ENCODE results near the gene RRAS2. TPM values are rescaled to one million over a fixed set of nuclear protein-coding genes. Genes with fewer than 3 reads are reported as not detected.
A peak's percentile ranks its signal among the peaks of the same experiment; 100 is the strongest.

Gene RRAS2
- total RNA-seq, 2 experiments from 2014 or later, result 97.3 to 98.1 TPM

DNA sequence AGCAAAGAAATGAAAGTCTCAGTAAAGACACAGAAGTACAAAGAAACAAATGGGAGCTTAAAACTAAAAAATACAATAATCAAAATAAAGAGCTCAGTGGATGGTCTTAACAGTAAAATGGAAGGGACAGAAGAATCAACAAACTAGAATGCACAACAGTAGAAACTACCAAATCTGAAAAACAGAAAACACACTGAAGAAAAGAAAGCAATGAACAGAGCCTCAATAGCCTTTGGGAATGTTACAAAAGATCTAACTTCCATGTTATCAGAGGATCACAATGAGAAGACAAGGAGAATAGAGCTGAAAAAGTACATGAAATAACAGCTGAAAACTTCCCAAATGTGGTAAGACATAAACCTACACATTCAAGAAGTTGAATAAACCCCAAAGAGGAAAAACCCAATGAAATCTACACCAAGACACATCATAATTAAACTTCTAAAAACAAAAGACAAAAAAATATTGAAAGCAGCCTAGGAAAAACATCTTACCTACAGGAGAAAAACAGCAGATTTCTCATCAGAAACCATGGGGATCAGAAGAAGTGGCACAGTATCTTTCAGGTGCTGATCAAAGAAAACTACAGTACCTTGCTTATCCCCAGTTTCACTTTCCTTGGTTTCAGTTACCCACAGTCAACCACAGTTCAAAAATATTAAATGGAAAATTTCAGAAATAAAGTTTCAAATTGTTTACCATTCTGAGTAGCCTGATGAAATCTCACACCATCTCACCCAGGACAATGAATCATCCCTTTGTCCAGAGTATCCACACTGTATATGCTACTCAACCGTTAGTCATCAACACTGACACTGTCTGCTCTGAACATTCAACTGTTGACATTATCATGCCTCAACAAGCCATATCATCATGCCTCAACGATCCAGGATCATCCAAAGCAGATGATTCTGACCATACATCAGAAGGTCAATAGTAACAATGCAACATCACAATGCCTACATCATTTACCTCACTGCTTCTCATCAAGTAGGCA is 22.2 kb downstream of the RRAS2 start:
- peaks cover 55% of the 10 kb centered on the region for H3K4me1 Mint-ChIP-seq (ENCODE audit: low read depth)
- peak overlapping the region; percentile 36 for H3K27ac Mint-ChIP-seq
- peaks cover 46% of the 10 kb centered on the region for H3K9me3 Mint-ChIP-seq (ENCODE audit: insufficient read depth)
- ChIA-PET CTCF (interaction anchor here (1.2 to 1.9 kb wide), 3 partner anchors 9 to 118 kb away, joined by 3 to 6 read pairs (median 5); no protein-coding TSS in a partner anchor), POLR2A (interaction anchor here (0.6 kb wide), 1 partner anchor 9 kb away, joined by 3 read pairs; no protein-coding TSS in a partner anchor)
- peak; percentile 87 for ATAC-seq
- H3K36me3 Mint-ChIP-seq (ENCODE audit: low read depth), result peaks cover 67% of the 10 kb centered on the region
- no peaks in the 10 kb centered on the region for H3K27me3 Mint-ChIP-seq (ENCODE audit: low read depth)
- no peak overlapping the region for H3K4me3 Mint-ChIP-seq
- DNase-seq, result no peak

DNA sequence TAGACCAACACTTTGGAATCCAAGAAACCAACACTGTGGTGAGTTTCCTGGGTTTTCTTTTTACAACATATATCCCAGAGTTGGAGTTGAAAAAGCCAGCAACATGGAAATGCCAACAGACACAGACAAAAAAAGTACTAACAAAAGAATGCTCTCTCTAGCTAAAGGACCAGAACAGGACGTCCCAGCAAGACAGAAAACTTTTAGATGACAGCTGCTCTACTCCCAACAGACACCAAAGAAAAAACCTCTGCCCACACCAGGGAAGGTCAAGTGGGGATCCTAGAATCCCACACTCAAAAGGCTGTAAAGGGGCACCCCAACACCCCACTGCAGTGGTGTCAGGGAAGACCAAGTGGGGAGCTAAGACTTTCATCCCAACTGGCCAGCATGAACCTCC is 23.3 kb downstream of the RRAS2 start:
- Mint-ChIP-seq H3K4me1 (ENCODE audit: low read depth) (peaks cover 56% of the 10 kb centered on the region), H3K9me3 (ENCODE audit: insufficient read depth) (peaks cover 41% of the 10 kb centered on the region), H3K27ac (peak overlapping the region; percentile 13), H3K27me3 (ENCODE audit: low read depth) (no peaks in the 10 kb centered on the region), H3K4me3 (no peak overlapping the region), H3K36me3 (ENCODE audit: low read depth) (peaks cover 67% of the 10 kb centered on the region)
- POLR2A ChIA-PET, result interaction anchor here (0.5 kb wide), 1 partner anchor 28 kb away, joined by 5 read pairs; no protein-coding TSS in a partner anchor
- ATAC-seq, result no peak
- CTCF ChIA-PET, result interaction anchor here (0.5 to 1.9 kb wide), 5 partner anchors 10 to 119 kb away, joined by 3 to 6 read pairs (median 4); no protein-coding TSS in a partner anchor
- DNase-seq, result no peak

DNA sequence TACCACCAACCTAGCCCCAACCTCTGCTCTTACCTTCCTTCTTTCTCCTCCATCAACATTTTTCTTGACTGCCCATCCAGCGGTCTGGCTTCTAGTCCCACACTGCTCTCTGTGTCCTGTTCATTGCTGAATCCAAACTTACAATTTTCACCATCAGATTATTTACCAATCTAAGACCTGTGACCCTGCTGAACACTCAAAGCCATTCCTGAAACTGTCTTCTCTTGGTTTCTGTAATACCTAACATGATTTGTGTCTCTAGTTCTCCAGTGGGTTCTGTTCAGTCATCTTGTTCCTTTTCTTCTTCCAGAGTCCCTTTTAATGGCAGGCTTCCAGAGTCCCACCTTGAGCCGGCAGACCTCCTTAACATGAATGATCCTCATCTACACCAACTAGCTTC is 24.1 kb downstream of the RRAS2 start:
- POLR2A ChIA-PET, result no interaction called here
- H3K9me3 Mint-ChIP-seq (ENCODE audit: insufficient read depth), result peaks cover 36% of the 10 kb centered on the region
- no peak overlapping the region for H3K27ac Mint-ChIP-seq
- H3K36me3 Mint-ChIP-seq (ENCODE audit: low read depth), result peaks cover 60% of the 10 kb centered on the region
- DNase-seq, result no peak
- CTCF ChIA-PET, result interaction anchor here (1.0 to 1.8 kb wide), 3 partner anchors 15 to 27 kb away, joined by 3 to 7 read pairs (median 4); no protein-coding TSS in a partner anchor
- no peaks in the 10 kb centered on the region for H3K27me3 Mint-ChIP-seq (ENCODE audit: low read depth)
- no peak overlapping the region for H3K4me3 Mint-ChIP-seq
- ATAC-seq, result no peak
- peaks cover 55% of the 10 kb centered on the region for H3K4me1 Mint-ChIP-seq (ENCODE audit: low read depth)

DNA sequence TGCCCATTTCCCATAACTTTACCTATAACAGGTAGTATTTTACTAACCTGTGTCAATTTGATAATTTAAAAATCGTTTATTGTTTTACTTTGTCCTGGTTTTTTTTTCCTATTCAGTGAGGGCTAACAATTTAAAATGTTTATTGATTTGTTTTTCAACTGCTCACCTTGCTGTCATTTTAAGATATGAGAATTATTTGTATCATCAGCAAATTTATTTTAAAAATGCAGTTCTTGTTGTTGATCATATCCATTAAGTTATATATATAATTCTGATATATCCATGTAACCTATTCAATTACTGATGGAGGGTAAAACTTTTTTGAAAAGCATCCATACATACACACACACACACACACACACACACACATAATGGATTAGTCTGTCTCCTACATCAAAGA is 24.8 kb downstream of the RRAS2 start:
- Mint-ChIP-seq H3K9me3 (ENCODE audit: insufficient read depth) (peaks cover 36% of the 10 kb centered on the region), H3K4me1 (ENCODE audit: low read depth) (peaks cover 56% of the 10 kb centered on the region), H3K36me3 (ENCODE audit: low read depth) (peaks cover 58% of the 10 kb centered on the region), H3K27ac (no peak overlapping the region), H3K27me3 (ENCODE audit: low read depth) (no peaks in the 10 kb centered on the region), H3K4me3 (no peak overlapping the region)
- ATAC-seq (no peak), DNase-seq (no peak)
- CTCF ChIA-PET, result interaction anchor here (0.9 to 1.8 kb wide), 4 partner anchors 21 to 40 kb away, joined by 3 to 7 read pairs (median 4); no protein-coding TSS in a partner anchor
- POLR2A ChIA-PET, result no interaction called here

DNA sequence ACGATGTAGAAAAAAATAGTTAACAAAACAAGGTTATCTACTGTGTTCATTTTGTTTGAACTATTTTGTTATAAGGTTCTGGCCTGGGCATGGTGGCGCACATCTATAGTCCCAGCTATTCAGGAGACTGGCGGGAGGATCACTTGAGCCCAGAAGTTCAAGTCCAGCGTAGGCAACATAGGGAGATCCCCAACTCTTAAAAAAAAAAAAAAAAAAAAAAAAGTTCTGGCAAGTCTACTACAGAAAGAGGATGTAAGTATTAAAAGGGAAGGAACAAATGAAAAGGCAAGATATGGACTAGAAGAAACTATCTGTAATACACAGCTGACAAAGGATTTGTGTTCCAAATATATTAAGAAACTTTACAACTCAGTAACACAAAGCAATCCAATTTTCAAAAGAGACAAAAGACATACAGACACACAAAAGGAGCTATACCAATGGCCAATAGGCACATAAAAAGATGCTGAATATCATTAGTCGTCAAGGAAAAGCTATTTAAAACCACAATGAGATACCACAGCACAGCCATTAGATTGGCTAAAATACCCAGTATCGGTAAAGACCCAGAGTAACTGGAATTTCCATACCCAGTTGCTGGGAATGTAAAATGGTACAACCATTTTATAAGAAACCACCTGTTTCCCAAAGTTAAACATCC is 27.4 kb downstream of the RRAS2 start:
- ATAC-seq (no peak), DNase-seq (no peak)
- Mint-ChIP-seq H3K9me3 (ENCODE audit: insufficient read depth) (peaks cover 28% of the 10 kb centered on the region), H3K4me1 (ENCODE audit: low read depth) (peaks cover 59% of the 10 kb centered on the region), H3K27ac (no peak overlapping the region), H3K36me3 (ENCODE audit: low read depth) (peaks cover 45% of the 10 kb centered on the region), H3K27me3 (ENCODE audit: low read depth) (no peaks in the 10 kb centered on the region), H3K4me3 (no peak overlapping the region)
- ChIA-PET POLR2A (no interaction called here), CTCF (interaction anchor here (1.0 kb wide), 1 partner anchor 31 kb away, joined by 3 read pairs; no protein-coding TSS in a partner anchor)

DNA sequence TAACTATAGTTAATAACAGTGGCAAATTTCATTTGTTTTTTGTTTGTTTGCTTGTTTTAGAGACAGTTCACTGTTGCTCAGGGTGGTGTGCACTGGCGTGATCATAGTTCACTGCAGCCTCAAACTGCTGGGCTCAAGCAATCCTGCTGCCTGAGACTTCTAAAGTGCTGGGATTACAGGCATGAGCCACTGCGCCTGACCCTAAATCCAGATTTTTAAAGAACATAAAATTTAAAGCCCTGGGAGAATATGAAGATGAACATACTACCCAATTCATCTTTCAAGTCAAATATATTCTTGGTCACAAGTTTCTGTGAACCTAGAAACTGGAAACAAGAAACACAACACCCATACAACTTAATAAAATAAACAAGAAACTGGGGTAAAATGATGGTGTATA is 28.1 kb downstream of the RRAS2 start:
- POLR2A ChIA-PET, result no interaction called here
- peaks cover 59% of the 10 kb centered on the region for H3K4me1 Mint-ChIP-seq (ENCODE audit: low read depth)
- H3K36me3 Mint-ChIP-seq (ENCODE audit: low read depth), result peaks cover 38% of the 10 kb centered on the region
- no peak overlapping the region for H3K27ac Mint-ChIP-seq
- CTCF ChIA-PET, result interaction anchor here (0.9 to 2.9 kb wide), 3 partner anchors 11 to 124 kb away, joined by 3 to 8 read pairs (median 4); no protein-coding TSS in a partner anchor
- ATAC-seq (no peak), DNase-seq (no peak)
- peaks cover 21% of the 10 kb centered on the region for H3K9me3 Mint-ChIP-seq (ENCODE audit: insufficient read depth)
- no peak overlapping the region for H3K4me3 Mint-ChIP-seq
- H3K27me3 Mint-ChIP-seq (ENCODE audit: low read depth), result no peaks in the 10 kb centered on the region

DNA sequence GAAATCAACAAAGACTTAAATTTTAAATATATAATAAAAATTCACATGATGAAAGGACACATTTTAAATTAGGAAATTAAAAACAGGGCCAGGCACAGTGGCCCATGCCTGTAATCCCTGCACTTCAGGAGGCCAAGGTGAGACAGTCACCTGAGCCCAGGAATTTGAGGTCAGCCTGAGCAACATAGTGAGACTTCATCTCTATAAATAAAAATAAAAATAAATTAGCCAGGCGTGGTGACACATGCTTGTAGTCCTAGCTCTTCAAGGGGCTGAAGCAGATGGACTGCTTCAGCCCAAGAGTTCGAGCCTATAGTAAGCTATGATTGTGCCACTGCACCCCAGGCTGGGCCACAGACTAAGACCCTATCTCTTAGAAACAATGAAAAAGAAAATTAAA is 29.3 kb downstream of the RRAS2 start:
- peaks cover 54% of the 10 kb centered on the region for H3K4me1 Mint-ChIP-seq (ENCODE audit: low read depth)
- CTCF ChIA-PET, result interaction anchor here (1.1 to 2.9 kb wide), 3 partner anchors 10 to 125 kb away, joined by 3 to 8 read pairs (median 4); no protein-coding TSS in a partner anchor
- H3K36me3 Mint-ChIP-seq (ENCODE audit: low read depth), result peaks cover 30% of the 10 kb centered on the region
- ATAC-seq (no peak), DNase-seq (no peak)
- POLR2A ChIA-PET, result no interaction called here
- H3K4me3 Mint-ChIP-seq, result no peak overlapping the region
- H3K9me3 Mint-ChIP-seq (ENCODE audit: insufficient read depth), result peaks cover 9% of the 10 kb centered on the region
- no peak overlapping the region for H3K27ac Mint-ChIP-seq
- no peaks in the 10 kb centered on the region for H3K27me3 Mint-ChIP-seq (ENCODE audit: low read depth)

DNA sequence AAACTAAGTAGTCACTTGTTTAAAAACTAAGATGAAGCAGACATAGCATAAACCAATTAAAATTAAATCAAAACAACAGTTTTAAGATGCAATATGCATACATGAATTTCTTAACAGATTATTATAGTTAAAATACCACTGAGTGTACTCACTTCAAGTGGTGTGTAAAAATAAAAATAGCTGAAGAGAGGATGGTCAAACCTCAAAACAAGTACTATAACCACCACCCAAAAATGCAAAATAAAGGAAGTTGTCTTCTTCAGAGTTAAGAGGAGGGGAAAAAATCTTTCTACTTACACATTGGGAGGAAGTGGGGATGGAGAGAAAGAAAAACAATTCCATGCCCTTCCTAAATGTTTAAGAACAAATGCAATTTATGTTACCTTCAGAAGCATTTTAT is 31.9 kb downstream of the RRAS2 start:
- CTCF ChIA-PET, result interaction anchor here (1.6 kb wide), 1 partner anchor 18 kb away, joined by 6 read pairs; no protein-coding TSS in a partner anchor
- ATAC-seq, result no peak
- Mint-ChIP-seq H3K27ac (peak overlapping the region; percentile 52), H3K4me1 (ENCODE audit: low read depth) (peaks cover 68% of the 10 kb centered on the region), H3K9me3 (ENCODE audit: insufficient read depth) (no peaks in the 10 kb centered on the region), H3K36me3 (ENCODE audit: low read depth) (peaks cover 41% of the 10 kb centered on the region), H3K4me3 (peak overlapping the region; percentile 51), H3K27me3 (ENCODE audit: low read depth) (no peaks in the 10 kb centered on the region)
- DNase-seq, result no peak
- POLR2A ChIA-PET, result no interaction called here

DNA sequence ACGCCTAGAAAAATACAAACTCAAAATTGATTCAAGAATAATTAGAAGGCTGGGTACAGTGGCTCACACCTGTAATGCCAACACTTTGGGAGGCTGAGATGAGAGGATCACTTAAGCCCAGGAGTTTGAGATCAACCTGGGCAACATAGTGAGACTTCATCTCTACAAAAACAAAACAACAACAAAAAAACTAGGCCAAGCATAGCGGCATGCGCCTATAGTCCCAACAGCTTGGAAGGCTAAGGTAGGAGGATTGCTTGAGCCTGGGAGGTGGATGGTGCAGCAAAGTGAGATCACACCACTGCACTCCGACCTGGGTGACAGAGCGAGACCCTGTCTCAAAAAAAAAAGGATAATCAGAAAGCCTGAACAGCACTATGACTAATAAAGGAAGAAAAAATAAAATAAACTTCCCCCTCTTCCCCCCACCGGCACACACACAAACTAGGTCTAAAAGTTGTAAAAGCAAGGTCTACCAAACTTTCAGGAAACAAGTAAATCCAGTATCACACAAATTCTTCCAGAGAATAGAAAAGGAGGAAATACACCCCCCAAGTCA is 35.8 kb downstream of the RRAS2 start:
- ChIA-PET POLR2A (no interaction called here), CTCF (interaction anchor here (0.9 kb wide), 1 partner anchor 15 kb away, joined by 3 read pairs; no protein-coding TSS in a partner anchor)
- Mint-ChIP-seq H3K9me3 (ENCODE audit: insufficient read depth) (no peaks in the 10 kb centered on the region), H3K4me1 (ENCODE audit: low read depth) (peaks cover 79% of the 10 kb centered on the region), H3K36me3 (ENCODE audit: low read depth) (peaks cover 48% of the 10 kb centered on the region), H3K27me3 (ENCODE audit: low read depth) (no peaks in the 10 kb centered on the region), H3K27ac (peak overlapping the region; percentile 2), H3K4me3 (no peak overlapping the region)
- no peak for ATAC-seq
- no peak for DNase-seq

DNA sequence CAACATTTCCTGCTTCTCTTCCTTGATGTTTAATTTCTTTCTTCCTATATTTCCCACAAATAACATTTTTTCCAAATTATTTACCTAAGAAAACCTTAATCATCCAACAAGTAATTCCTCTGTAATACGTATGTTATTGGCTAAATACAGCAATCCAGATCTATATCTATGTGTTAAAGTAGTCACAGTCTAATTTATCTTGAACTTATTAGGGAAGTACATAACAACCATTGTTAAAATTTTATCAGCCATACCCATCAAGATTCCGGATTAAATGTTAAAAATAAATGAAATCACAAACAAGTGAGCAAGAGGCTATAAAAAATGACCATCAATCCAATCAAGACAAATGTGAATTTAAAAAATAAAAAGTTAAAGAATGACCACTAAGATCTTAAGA is 36.5 kb downstream of the RRAS2 start:
- Mint-ChIP-seq H3K4me3 (no peak overlapping the region), H3K27me3 (ENCODE audit: low read depth) (no peaks in the 10 kb centered on the region), H3K36me3 (ENCODE audit: low read depth) (peaks cover 47% of the 10 kb centered on the region), H3K4me1 (ENCODE audit: low read depth) (peaks cover 80% of the 10 kb centered on the region), H3K9me3 (ENCODE audit: insufficient read depth) (no peaks in the 10 kb centered on the region), H3K27ac (no peak overlapping the region)
- POLR2A ChIA-PET, result no interaction called here
- CTCF ChIA-PET, result interaction anchor here (0.9 kb wide), 1 partner anchor 14 kb away, joined by 3 read pairs; no protein-coding TSS in a partner anchor
- ATAC-seq (no peak), DNase-seq (no peak)

DNA sequence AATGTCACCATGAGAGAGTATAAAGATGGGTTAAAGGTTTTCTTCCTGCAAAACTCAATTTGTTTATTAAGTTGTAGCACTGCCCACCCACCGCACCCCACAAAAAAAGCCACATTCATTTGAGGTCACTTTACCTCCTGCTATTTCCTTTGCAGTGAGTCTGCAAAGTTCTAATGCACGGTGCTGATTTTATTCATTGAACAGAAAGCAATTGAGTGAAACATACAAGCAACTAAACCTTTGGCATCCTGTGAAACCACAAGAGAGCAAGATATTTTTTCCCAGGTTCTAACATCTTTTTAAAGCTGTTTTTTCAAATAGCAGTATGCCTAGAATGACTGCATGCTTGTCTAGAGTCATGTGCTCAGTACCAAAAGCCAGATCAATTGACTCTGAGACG is 39.0 kb downstream of the RRAS2 start:
- DNase-seq (peak; percentile 88), ATAC-seq (peak; percentile 93)
- ChIA-PET POLR2A (interaction anchor here (0.7 to 1.4 kb wide), 5 partner anchors 9 to 1109 kb away, joined by 3 to 4 read pairs (median 4); no protein-coding TSS in a partner anchor), CTCF (interaction anchor here (0.8 to 4.7 kb wide), 10 partner anchors 10 to 135 kb away, joined by 3 to 40 read pairs (median 6); no protein-coding TSS in a partner anchor)
- Mint-ChIP-seq H3K4me1 (ENCODE audit: low read depth) (peaks cover 78% of the 10 kb centered on the region), H3K9me3 (ENCODE audit: insufficient read depth) (peaks cover 6% of the 10 kb centered on the region), H3K27ac (peak overlapping the region; percentile 80), H3K4me3 (peak overlapping the region; percentile 53), H3K36me3 (ENCODE audit: low read depth) (peaks cover 56% of the 10 kb centered on the region), H3K27me3 (ENCODE audit: low read depth) (no peaks in the 10 kb centered on the region)

All from activated CD8-positive, alpha-beta T cell treated with anti-CD3 and anti-CD28 coated beads, Interleukin-2, amount 10 ng/mL, durations not matched to agents 7 days and 5 days (primary cell).